HG03196 (cell line): ENCODE results near the gene PAK3.

Source experiments
- ATAC-seq: cut with Tn5 transposase; IDR thresholded peaks from one replicate; pipeline ENCODE4 v1.9.1; 2021; ENCODE audit not compliant: unreplicated experiment

PAK3 gene

GRCh38 chrX:111129921-111130320 is 33.9 kb downstream of the PAK3 start:
- ATAC-seq: no peak

- no peak for ATAC-seq
These were observed 35.6 kb downstream of the PAK3 start for GRCh38 chrX:111131572-111131971.

- ATAC-seq: no peak
These were observed 37.4 kb downstream of the PAK3 start for GRCh38 chrX:111133389-111133788.

- no peak for ATAC-seq
These were observed 49.9 kb downstream of the PAK3 start for GRCh38 chrX:111145878-111146277.

- no peak for ATAC-seq
These were observed 55.8 kb downstream of the PAK3 start for GRCh38 chrX:111151764-111152163.

GRCh38 chrX:111159232-111159631 is 63.2 kb downstream of the PAK3 start:
- no peak for ATAC-seq

GRCh38 chrX:111164728-111165127 is 68.7 kb downstream of the PAK3 start:
- ATAC-seq: no peak

GRCh38 chrX:111165902-111166301 is 69.9 kb downstream of the PAK3 start:
- no peak for ATAC-seq

GRCh38 chrX:111167334-111167733 is 71.3 kb downstream of the PAK3 start:
- peak; percentile 59 for ATAC-seq

- ATAC-seq: no peak
These were observed 72.3 kb downstream of the PAK3 start for GRCh38 chrX:111168314-111168713.

- no peak for ATAC-seq
These were observed 73.2 kb downstream of the PAK3 start for GRCh38 chrX:111169141-111169540.

- ATAC-seq: no peak
These were observed 74.0 kb downstream of the PAK3 start for GRCh38 chrX:111170017-111170416.

GRCh38 chrX:111180750-111181240 is 84.8 kb downstream of the PAK3 start:
- ATAC-seq: no peak

- no peak for ATAC-seq
These were observed 86.0 kb downstream of the PAK3 start for GRCh38 chrX:111181951-111182350.

GRCh38 chrX:111182997-111183396 is 87.0 kb downstream of the PAK3 start:
- no peak for ATAC-seq

- ATAC-seq: no peak
These were observed 95.6 kb downstream of the PAK3 start for GRCh38 chrX:111191598-111191997.

GRCh38 chrX:111199505-111199904 is 103.5 kb downstream of the PAK3 start:
- ATAC-seq: no peak

GRCh38 chrX:111200327-111200726 is 104.3 kb downstream of the PAK3 start:
- ATAC-seq: no peak

GRCh38 chrX:111207851-111208250 is 111.9 kb downstream of the PAK3 start:
- no peak for ATAC-seq

- ATAC-seq: no peak
These were observed 120.4 kb downstream of the PAK3 start for GRCh38 chrX:111216293-111216801.

- no peak for ATAC-seq
These were observed 148.3 kb downstream of the PAK3 start for GRCh38 chrX:111244235-111244750.

- ATAC-seq: no peak
These were observed 159.1 kb downstream of the PAK3 start for GRCh38 chrX:111254896-111255693.
